ENCODE results near the gene CFB.

Gene CFB

DNA sequence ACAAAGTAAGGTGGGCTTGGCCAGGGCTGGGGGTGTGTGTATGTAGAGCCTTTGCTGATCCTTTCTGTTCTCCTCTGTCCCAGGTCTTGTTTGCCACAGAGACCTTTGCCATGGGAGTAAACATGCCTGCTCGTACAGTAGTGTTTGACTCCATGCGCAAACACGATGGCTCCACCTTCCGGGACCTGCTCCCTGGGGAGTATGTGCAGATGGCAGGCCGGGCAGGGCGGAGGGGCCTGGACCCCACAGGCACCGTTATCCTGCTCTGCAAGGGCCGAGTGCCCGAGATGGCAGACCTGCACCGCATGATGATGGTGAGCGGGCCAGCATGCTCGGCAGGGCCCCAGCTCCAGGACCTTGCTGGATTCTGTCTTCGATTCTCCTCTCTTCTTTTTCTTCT lies 19.8 kb downstream of the CFB start:
- DNase-seq (ENCODE audit: low read depth in 1 of 2, low spot score in 1 of 2), result no peak
- H3K27ac ChIP-seq (replicated peaks), result no peak overlapping the region
- no peak for TF ChIP-seq GABPA (IDR thresholded peaks at IDR 0.05; ENCODE audit: low read depth)
- TF ChIP-seq POLR2AphosphoS5 (IDR thresholded peaks at IDR 0.05; ENCODE audit: low read depth), result no peak
- TF ChIP-seq, protein P1, sequence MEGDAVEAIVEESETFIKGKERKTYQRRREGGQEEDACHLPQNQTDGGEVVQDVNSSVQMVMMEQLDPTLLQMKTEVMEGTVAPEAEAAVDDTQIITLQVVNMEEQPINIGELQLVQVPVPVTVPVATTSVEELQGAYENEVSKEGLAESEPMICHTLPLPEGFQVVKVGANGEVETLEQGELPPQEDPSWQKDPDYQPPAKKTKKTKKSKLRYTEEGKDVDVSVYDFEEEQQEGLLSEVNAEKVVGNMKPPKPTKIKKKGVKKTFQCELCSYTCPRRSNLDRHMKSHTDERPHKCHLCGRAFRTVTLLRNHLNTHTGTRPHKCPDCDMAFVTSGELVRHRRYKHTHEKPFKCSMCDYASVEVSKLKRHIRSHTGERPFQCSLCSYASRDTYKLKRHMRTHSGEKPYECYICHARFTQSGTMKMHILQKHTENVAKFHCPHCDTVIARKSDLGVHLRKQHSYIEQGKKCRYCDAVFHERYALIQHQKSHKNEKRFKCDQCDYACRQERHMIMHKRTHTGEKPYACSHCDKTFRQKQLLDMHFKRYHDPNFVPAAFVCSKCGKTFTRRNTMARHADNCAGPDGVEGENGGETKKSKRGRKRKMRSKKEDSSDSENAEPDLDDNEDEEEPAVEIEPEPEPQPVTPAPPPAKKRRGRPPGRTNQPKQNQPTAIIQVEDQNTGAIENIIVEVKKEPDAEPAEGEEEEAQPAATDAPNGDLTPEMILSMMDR (IDR thresholded peaks at IDR 0.05; ENCODE audit: insufficient read depth, low read length), result no peak
- TF ChIP-seq, protein P2, sequence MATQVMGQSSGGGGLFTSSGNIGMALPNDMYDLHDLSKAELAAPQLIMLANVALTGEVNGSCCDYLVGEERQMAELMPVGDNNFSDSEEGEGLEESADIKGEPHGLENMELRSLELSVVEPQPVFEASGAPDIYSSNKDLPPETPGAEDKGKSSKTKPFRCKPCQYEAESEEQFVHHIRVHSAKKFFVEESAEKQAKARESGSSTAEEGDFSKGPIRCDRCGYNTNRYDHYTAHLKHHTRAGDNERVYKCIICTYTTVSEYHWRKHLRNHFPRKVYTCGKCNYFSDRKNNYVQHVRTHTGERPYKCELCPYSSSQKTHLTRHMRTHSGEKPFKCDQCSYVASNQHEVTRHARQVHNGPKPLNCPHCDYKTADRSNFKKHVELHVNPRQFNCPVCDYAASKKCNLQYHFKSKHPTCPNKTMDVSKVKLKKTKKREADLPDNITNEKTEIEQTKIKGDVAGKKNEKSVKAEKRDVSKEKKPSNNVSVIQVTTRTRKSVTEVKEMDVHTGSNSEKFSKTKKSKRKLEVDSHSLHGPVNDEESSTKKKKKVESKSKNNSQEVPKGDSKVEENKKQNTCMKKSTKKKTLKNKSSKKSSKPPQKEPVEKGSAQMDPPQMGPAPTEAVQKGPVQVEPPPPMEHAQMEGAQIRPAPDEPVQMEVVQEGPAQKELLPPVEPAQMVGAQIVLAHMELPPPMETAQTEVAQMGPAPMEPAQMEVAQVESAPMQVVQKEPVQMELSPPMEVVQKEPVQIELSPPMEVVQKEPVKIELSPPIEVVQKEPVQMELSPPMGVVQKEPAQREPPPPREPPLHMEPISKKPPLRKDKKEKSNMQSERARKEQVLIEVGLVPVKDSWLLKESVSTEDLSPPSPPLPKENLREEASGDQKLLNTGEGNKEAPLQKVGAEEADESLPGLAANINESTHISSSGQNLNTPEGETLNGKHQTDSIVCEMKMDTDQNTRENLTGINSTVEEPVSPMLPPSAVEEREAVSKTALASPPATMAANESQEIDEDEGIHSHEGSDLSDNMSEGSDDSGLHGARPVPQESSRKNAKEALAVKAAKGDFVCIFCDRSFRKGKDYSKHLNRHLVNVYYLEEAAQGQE (IDR thresholded peaks at IDR 0.05; ENCODE audit: insufficient replicate concordance, low read depth), result no peak
- no peak for TF ChIP-seq SPI1 (IDR thresholded peaks at IDR 0.05; ENCODE audit: borderline replicate concordance, low read depth)
- H3K4me3 ChIP-seq (replicated peaks; ENCODE audit: insufficient read depth, low read length), result no peak overlapping the region
- H3K27me3 ChIP-seq (ENCODE audit: insufficient read depth, poor library complexity, severe bottlenecking), result no peaks in the 10 kb centered on the region

DNA sequence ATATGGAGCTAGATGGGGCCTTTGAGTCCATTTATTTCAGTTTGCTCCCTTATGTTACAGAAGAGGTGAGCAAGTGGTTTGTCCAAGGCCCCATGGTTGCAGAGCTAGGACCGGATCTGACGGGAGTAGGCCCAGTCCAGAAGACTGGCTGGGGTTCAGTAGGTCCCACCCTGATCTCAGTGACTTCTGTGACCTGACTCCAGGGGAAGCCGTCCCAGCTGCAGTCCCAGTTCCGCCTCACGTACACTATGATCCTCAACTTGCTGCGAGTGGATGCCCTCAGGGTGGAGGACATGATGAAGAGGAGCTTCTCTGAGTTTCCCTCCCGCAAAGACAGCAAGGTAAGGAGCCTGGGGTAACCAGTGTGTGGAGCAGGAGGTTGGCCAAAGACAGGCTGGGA lies 20.6 kb downstream of the CFB start:
- H3K27me3 ChIP-seq (ENCODE audit: insufficient read depth, poor library complexity, severe bottlenecking), result no peaks in the 10 kb centered on the region
- no peak overlapping the region for H3K4me3 ChIP-seq (replicated peaks; ENCODE audit: insufficient read depth, low read length)
- no peak overlapping the region for H3K27ac ChIP-seq (replicated peaks)
- no peak for DNase-seq (ENCODE audit: low read depth in 1 of 2, low spot score in 1 of 2)
- TF ChIP-seq POLR2AphosphoS5 (IDR thresholded peaks at IDR 0.05; ENCODE audit: low read depth) (no peak), GABPA (IDR thresholded peaks at IDR 0.05; ENCODE audit: low read depth) (no peak), SPI1 (IDR thresholded peaks at IDR 0.05; ENCODE audit: borderline replicate concordance, low read depth) (no peak)
- TF ChIP-seq, protein P2 (IDR thresholded peaks at IDR 0.05; ENCODE audit: insufficient replicate concordance, low read depth), result no peak
- TF ChIP-seq, protein P1 (IDR thresholded peaks at IDR 0.05; ENCODE audit: insufficient read depth, low read length), result no peak

DNA sequence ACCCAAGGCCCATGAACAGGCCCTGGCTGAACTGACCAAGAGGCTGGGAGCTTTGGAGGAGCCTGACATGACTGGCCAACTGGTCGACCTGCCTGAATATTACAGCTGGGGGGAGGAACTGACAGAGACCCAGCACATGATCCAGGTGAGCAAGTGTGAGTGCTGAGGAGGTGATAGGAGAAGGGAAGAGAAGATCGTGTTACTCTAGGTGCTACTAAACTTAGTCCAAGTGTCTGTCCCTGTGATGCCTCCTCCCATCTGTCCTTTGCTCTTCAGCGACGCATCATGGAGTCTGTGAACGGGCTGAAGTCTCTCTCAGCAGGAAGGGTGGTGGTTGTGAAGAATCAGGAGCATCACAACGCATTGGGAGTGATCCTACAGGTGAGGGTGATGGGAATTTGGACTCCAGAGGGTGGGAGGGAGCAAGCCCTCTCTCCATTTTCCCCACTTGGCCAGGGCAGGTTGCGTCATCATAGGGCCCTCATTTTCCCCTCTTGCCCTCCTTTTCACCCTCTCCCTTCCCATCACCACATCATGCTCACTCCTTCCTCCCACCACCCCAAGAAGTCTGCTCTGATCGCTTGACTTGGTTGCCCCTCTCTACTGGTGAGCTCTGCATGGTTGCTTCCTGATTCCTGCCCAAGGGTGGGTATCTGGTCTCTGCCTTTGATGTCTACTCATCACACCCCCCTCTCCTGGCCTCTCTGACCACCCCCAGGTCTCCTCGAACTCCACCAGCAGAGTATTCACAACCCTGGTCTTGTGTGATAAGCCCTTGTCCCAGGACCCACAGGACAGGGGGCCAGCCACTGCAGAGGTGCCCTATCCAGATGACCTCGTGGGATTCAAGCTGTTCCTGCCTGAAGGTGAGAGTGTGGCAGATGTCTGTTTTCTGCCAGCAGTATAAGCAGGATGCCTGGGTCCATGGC lies 21.4 kb downstream of the CFB start:
- H3K27me3 ChIP-seq (ENCODE audit: insufficient read depth, poor library complexity, severe bottlenecking), result no peaks in the 10 kb centered on the region
- no peak overlapping the region for H3K27ac ChIP-seq (replicated peaks)
- H3K4me3 ChIP-seq (replicated peaks; ENCODE audit: insufficient read depth, low read length), result no peak overlapping the region
- no peak for TF ChIP-seq GABPA (IDR thresholded peaks at IDR 0.05; ENCODE audit: low read depth)
- TF ChIP-seq, protein P2 (IDR thresholded peaks at IDR 0.05; ENCODE audit: insufficient replicate concordance, low read depth), result no peak
- no peak for DNase-seq (ENCODE audit: low read depth in 1 of 2, low spot score in 1 of 2)

Data from HL-60 (cell line).